ENCODE measurements around the gene AUH.

GRCh38 chr9:91255327-91255726 lies 106.4 kb downstream of the AUH start:
- no peak for TF ChIP-seq EZH2 (IDR thresholded peaks at IDR 0.05)
- no peak for TF ChIP-seq POLR2AphosphoS5 (IDR thresholded peaks at IDR 0.05; ENCODE audit: borderline replicate concordance, low read depth, low read length)
